ENCODE results near the gene ZNF214. TPM values are rescaled to one million over a fixed set of nuclear protein-coding genes. Genes with fewer than 3 reads are reported as not detected.

Gene ZNF214
- total and polyA plus RNA-seq, 4 donors: 0.96 to 14.1 (median 2.9) TPM

DNA sequence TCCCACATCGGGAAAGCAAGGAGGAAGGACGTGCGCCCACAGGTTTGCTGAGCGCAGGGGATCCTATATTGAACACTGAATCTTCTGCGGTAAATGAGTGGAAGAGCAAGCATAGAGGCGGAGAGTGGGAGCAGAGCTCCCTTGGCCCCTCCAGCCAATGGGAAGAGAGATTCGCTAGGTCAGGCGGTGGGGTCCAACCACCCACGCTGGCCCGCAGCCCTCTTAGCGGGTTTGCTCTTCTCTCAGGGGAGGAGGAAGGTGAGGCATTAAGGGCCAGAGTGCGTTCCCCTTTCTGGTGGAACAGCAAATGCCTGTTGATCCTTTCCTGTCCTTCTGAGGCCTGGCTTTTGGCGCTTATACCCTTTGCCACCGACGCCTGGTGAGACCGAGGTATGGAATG lies 10.7 kb upstream of the ZNF214 start:
- Histone ChIP-seq H3K36me3 (ENCODE audit: control insufficient read depth in 4 of 4, insufficient read depth in 4 of 4, low read length in 4 of 4) (no peaks in the 10 kb centered on the region), H3K27me3 (ENCODE audit: control insufficient read depth in 3 of 3, insufficient read depth in 3 of 3, low read length in 2 of 3) (peaks cover 0 to 5% (median 3%) of the 10 kb centered on the region in 3 donors), H3K4me3 (no peak overlapping the region), H3K4me1 (ENCODE audit: control insufficient read depth in 5 of 5, insufficient read depth in 5 of 5, low read length in 5 of 5) (no peaks in the 10 kb centered on the region), H3K27ac (ENCODE audit: low read depth in 1 of 2, low read length in 1 of 2) (no peak overlapping the region), H3K9ac (ENCODE audit: insufficient read depth in 1 of 2, low read length in 2 of 2) (no peak overlapping the region), H3K9me3 (ENCODE audit: control insufficient read depth in 4 of 4, insufficient read depth in 3 of 4, low read length in 3 of 4) (no peaks in the 10 kb centered on the region)
- no peak for DNase-seq
- WGBS, 2 donors: 84 to 90% methylated on average over 16 of the region's 16 CpGs
- TF ChIP-seq, protein P1, sequence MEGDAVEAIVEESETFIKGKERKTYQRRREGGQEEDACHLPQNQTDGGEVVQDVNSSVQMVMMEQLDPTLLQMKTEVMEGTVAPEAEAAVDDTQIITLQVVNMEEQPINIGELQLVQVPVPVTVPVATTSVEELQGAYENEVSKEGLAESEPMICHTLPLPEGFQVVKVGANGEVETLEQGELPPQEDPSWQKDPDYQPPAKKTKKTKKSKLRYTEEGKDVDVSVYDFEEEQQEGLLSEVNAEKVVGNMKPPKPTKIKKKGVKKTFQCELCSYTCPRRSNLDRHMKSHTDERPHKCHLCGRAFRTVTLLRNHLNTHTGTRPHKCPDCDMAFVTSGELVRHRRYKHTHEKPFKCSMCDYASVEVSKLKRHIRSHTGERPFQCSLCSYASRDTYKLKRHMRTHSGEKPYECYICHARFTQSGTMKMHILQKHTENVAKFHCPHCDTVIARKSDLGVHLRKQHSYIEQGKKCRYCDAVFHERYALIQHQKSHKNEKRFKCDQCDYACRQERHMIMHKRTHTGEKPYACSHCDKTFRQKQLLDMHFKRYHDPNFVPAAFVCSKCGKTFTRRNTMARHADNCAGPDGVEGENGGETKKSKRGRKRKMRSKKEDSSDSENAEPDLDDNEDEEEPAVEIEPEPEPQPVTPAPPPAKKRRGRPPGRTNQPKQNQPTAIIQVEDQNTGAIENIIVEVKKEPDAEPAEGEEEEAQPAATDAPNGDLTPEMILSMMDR (IDR thresholded peaks at IDR 0.05; ENCODE audit: control extremely low read depth, extremely low read depth): no peak
- no peak for ATAC-seq (ENCODE audit: insufficient read depth, low FRiP score)

DNA sequence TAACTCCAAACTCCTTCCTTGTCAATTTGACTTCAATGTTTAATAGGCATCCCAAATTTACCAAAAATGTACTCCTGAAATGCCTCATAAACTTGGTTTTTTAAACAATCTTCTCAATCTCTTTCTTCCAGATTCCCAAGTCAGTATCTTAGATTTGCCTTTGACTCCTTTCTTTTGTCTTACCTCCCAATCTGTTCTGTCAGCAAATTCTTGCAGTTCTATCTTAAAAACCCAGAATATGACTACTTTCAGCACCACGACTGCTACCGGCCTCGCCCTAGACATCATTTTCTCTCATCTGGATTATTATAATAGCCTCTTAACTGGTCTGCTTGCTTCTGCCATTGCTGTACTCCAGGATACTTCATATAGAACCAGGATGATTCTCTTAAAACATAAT lies 8.0 kb upstream of the ZNF214 start:
- Histone ChIP-seq H3K4me1 (ENCODE audit: control insufficient read depth in 5 of 5, insufficient read depth in 5 of 5, low read length in 5 of 5) (no peaks in the 10 kb centered on the region), H3K27me3 (ENCODE audit: control insufficient read depth in 3 of 3, insufficient read depth in 3 of 3, low read length in 2 of 3) (peaks cover 0 to 9% (median 3%) of the 10 kb centered on the region in 3 donors), H3K36me3 (ENCODE audit: control insufficient read depth in 4 of 4, insufficient read depth in 4 of 4, low read length in 4 of 4) (no peaks in the 10 kb centered on the region), H3K4me3 (no peak overlapping the region), H3K9ac (ENCODE audit: insufficient read depth in 1 of 2, low read length in 2 of 2) (no peak overlapping the region), H3K27ac (ENCODE audit: low read depth in 1 of 2, low read length in 1 of 2) (no peak overlapping the region), H3K9me3 (ENCODE audit: control insufficient read depth in 4 of 4, insufficient read depth in 3 of 4, low read length in 3 of 4) (no peaks in the 10 kb centered on the region)
- ATAC-seq (ENCODE audit: insufficient read depth, low FRiP score): no peak
- 89 to 94% methylated on average over 3 of the region's 3 CpGs for WGBS, 2 donors
- TF ChIP-seq, protein P1 (IDR thresholded peaks at IDR 0.05; ENCODE audit: control extremely low read depth, extremely low read depth): no peak
- DNase-seq: no peak

DNA sequence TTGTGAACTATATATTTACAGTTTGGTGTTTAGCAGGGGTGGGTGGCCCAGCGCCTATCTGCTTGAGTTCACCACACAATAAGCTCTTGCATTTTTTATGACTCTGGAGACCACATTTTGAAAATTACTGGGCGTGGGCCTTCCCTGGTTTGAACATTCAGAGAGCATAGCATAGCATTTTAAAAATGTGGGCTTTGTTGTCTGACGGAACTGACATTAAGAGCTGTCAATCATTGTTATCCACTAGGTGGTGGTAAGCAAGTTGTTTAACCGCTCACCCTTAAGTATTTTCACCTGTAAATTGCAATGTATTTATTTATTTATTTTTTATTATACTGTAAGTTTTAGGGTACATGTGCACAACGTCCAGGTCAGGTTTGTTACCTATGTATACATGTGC lies 1.2 kb upstream of the ZNF214 start:
- TF ChIP-seq, protein P1 (IDR thresholded peaks at IDR 0.05; ENCODE audit: control extremely low read depth, extremely low read depth): no peak
- no peak overlapping the region for H3K27ac ChIP-seq (ENCODE audit: low read depth in 1 of 2, low read length in 1 of 2)

More for the DNA sequence above, 1.2 kb upstream of the ZNF214 start:
- DNase-seq (no peak), ATAC-seq (ENCODE audit: insufficient read depth, low FRiP score) (no peak)
- Histone ChIP-seq H3K36me3 (ENCODE audit: control insufficient read depth in 4 of 4, insufficient read depth in 4 of 4, low read length in 4 of 4) (no peaks in the 10 kb centered on the region), H3K4me1 (ENCODE audit: control insufficient read depth in 5 of 5, insufficient read depth in 5 of 5, low read length in 5 of 5) (peaks cover 0 to 17% (median 0%) of the 10 kb centered on the region in 5 donors), H3K27me3 (ENCODE audit: control insufficient read depth in 3 of 3, insufficient read depth in 3 of 3, low read length in 2 of 3) (peaks cover 0 to 6% (median 0%) of the 10 kb centered on the region in 3 donors), H3K9me3 (ENCODE audit: control insufficient read depth in 4 of 4, insufficient read depth in 3 of 4, low read length in 3 of 4) (peaks cover 0 to 3% (median 0%) of the 10 kb centered on the region in 4 donors), H3K4me3 (no peak overlapping the region), H3K9ac (ENCODE audit: insufficient read depth in 1 of 2, low read length in 2 of 2) (no peak overlapping the region)
- 91 to 92% methylated on average over 5 of the region's 5 CpGs for WGBS, 2 donors
